Motor neuron (in vitro differentiated cells): ENCODE measurements around the gene GCC1. TPM values are rescaled to one million over a fixed set of nuclear protein-coding genes. Genes with fewer than 3 reads are reported as not detected.
"Not testable (repeated sequence)": the region's sequence is repeated elsewhere in the genome, so short reads cannot be mapped to it uniquely, and the experiment has no call there.

Experiments used
- ATAC-seq, 8 experiments: fragments of 200-7000 bp; cut with Tn5 transposase; replicated peaks in 6 of 8; 2 replicates each; pipeline ENCODE4 v1.8.0; 2021; ENCODE audit warnings: mild to moderate bottlenecking in 8 of 8, moderate library complexity in 8 of 8
- H3K27ac ChIP-seq, 2 donors: fragments of 250-450 bp; sonication (Bioruptor Pico); 2 replicates each; pipeline ENCODE4 v1.9.0; 2021; ENCODE audit warnings: antibody characterized with exemption in 2 of 2, mild to moderate bottlenecking in 2 of 2, moderate library complexity in 1 of 2
- H3K4me1 ChIP-seq, 2 donors: fragments of 250-450 bp; sonication (Bioruptor Pico); replicated peaks in 1 of 2; 2 replicates each; pipeline ENCODE4 v1.6.1; 2021; ENCODE audit warnings: antibody characterized with exemption in 2 of 2, mild to moderate bottlenecking in 2 of 2, moderate library complexity in 1 of 2
- H3K4me3 ChIP-seq, 5 donors: fragments of 250-450 bp; sonication (Bioruptor Pico); 2 replicates each; pipeline ENCODE4 v1.9.0; 2021; ENCODE audit warnings: antibody characterized with exemption in 5 of 5, mild to moderate bottlenecking in 5 of 5, moderate library complexity in 4 of 5
- WGBS, 10 experiments: fragments of 450-650 bp; shearing (Covaris generic); methylation state at CpG; one replicate each; pipeline ENCODE4 v1.0.0; 2022; 5-methylcytosine and 5-hydroxymethylcytosine counted together
- in situ Hi-C, 9 experiments: fragments of 400-800 bp; cut with MboI; loops; one replicate each; pipeline ENCODE4 v1.15.0; 2021; ENCODE audit warnings: low sequenced_read_pairs in 9 of 9, low pct_unique_long_range_greater_than_20kb in 2 of 9; ENCODE audit not compliant: unreplicated experiment in 9 of 9
- total RNA-seq, 8 experiments: library from RNA; unstranded; fragments of 300-600 nt; gene quantifications; 2 replicates each; pipeline versions ENCODE4 v1.2.3 to v1.2.4, GENCODE V29; 2022

The GCC1 gene
- total RNA-seq, 8 experiments from 2014 or later, result 11.1 to 18.5 (median 14.0) TPM

GRCh38 chr7:127551941-127552340 lies 33.5 kb downstream of the GCC1 start:
- WGBS, 10 experiments, result 0 to 100% (median 67%) methylated on average over 1 to 3 of the region's 4 CpGs; no CpG with 5 or more reads in 2 of the 10 experiments
- no peak for ATAC-seq
- H3K4me3 ChIP-seq, result no peak overlapping the region
- no peak overlapping the region for H3K27ac ChIP-seq
- in situ Hi-C loops, result no loop called here
- H3K4me1 ChIP-seq, result no peaks in the 10 kb centered on the region

DNA sequence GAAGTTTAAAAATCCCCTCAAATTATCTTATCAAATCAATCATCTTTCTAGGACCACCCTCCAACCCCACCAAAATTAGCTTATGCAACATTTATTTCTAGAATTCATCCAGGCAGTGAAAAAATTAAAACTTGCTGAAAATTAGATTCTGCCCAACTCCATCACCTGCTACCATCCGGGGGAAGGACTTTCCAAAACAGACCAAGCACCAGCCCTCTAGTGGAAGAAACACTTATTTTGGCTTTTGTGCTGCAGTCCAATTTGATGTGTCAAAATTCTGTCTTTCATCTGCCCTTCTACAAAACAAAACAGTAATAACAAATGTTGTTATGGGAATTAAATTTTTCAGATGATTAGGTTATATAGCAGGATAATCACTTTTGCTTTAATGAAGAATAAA lies 35.1 kb downstream of the GCC1 start:
- no peak for ATAC-seq
- H3K27ac ChIP-seq, result no peak overlapping the region
- H3K4me3 ChIP-seq, result no peak overlapping the region
- in situ Hi-C loops, result no loop called here
- H3K4me1 ChIP-seq, result no peaks in the 10 kb centered on the region
- WGBS, 10 experiments, result 0 to 100% (median 44%) methylated on average over 1 of the region's 1 CpG; no CpG with 5 or more reads in 2 of the 10 experiments

DNA sequence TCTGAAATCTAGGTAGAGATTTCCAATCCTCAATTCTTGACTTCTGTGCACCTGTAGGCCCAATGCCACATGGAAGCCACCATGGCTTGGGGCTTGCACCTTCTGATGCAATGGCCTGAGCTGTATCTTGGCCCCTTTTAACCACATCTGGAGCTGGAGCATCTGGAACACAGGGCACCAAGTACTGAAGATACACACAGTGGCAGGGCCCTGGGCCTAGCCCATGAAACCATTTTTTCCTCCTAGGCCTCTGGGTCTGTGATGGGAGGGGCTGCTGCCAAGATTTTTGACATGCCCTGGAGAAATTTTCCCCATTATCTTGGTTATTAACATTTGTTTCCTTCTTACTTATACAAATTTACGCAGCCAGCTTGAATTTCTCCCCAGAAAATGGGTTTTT lies 39.1 kb downstream of the GCC1 start:
- in situ Hi-C loops, result loop anchor here in 1 of 9 experiments (25.0 kb wide), 1 partner anchor 109 kb away; no protein-coding TSS in a partner anchor
- no peak overlapping the region for H3K27ac ChIP-seq
- H3K4me1 ChIP-seq, result no peaks in the 10 kb centered on the region
- H3K4me3 ChIP-seq, result no peak overlapping the region
- ATAC-seq, result no peak
- 33 to 88% (median 60%) methylated on average over 1 of the region's 1 CpG; no CpG with 5 or more reads in 5 of the 10 experiments for WGBS, 10 experiments

DNA sequence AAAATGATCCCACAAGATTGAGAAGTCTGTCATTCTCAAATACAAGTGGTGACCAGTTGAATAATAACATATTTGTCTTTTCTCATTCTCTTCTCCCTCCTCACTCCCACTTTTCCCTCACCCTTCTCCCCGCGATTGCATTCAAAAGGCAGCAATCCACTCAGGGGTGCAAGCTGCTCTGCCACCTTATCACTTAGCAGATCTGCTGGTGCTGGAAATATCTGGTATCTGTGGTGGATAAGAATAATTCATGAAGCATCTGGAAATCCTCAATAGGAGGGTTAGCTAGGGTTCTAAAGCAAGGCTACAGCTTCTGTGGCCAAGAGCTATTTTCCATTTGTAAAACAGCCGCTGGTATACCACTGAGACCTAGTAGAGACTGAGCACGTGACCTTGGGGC lies 43.8 kb downstream of the GCC1 start:
- in situ Hi-C loops, result loop anchor here in 1 of 9 experiments (25.0 kb wide), 1 partner anchor 104 kb away; no protein-coding TSS in a partner anchor
- ATAC-seq, result no peak
- Histone ChIP-seq H3K4me1 (no peaks in the 10 kb centered on the region), H3K27ac (no peak overlapping the region), H3K4me3 (no peak overlapping the region)
- WGBS, 10 experiments, result 6 to 100% (median 73%) methylated on average over 1 to 4 of the region's 4 CpGs; no CpG with 5 or more reads in 3 of the 10 experiments

- not testable (repeated sequence) for H3K4me3 ChIP-seq, H3K27ac ChIP-seq, ATAC-seq
- in situ Hi-C loops, result loop anchor here in 1 of 9 experiments (25.0 kb wide), 1 partner anchor 103 kb away; no protein-coding TSS in a partner anchor
- H3K4me1 ChIP-seq, result peaks cover 0 to 10% of the 10 kb centered on the region in 2 donors
- 0 to 95% (median 55%) methylated on average over 1 to 4 of the region's 10 CpGs; no CpG with 5 or more reads in 2 of the 10 experiments for WGBS, 10 experiments
These were observed 44.9 kb downstream of the GCC1 start for GRCh38 chr7:127540461-127540860.

DNA sequence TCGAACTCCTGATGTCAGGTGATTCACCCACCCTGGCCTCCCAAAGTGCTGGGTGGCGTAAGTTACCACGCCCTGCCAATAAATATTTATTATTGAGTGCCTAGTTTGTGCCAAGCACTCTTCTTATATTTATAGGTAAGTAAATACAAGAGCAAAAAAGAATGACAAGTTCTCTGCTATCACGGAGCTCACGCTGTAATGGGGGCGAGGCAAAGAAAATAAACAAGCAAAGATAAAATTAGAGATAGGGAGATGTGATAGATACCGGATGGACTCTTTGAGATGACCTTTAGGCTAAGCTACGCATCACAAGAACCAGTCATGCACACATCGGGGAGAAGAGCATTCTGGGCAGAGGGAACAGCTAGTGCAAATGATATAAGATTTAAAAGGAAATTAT lies 46.3 kb downstream of the GCC1 start:
- in situ Hi-C loops, result loop anchor here in 1 of 9 experiments (25.0 kb wide), 1 partner anchor 102 kb away; no protein-coding TSS in a partner anchor
- 27 to 100% (median 87%) methylated on average over 1 to 8 of the region's 9 CpGs; no CpG with 5 or more reads in 2 of the 10 experiments for WGBS, 10 experiments
- Histone ChIP-seq H3K4me3 (no peak overlapping the region), H3K27ac (no peak overlapping the region), H3K4me1 (peaks cover 0 to 13% of the 10 kb centered on the region in 2 donors)
- ATAC-seq, result no peak

- 5 to 22% (median 11%) methylated on average over 4 to 16 of the region's 16 CpGs; no CpG with 5 or more reads in 4 of the 10 experiments for WGBS, 10 experiments
These were observed 48.7 kb downstream of the GCC1 start for GRCh38 chr7:127536741-127537140.

DNA sequence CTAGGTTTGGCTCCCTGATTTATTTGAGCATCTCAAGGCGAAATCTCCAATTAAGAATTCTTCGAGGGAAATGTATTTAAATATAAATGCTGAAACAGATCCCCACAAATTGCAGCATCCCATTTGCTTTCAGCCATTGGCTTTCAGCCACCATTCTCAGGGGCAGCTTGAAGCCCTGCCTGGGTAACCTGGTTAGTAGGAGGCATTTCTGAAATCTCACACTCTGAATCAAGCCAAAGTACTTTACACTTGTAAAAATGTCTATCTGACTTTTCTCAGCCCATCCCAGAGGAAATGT lies 49.1 kb downstream of the GCC1 start:
- Histone ChIP-seq H3K4me3 (peak overlapping the region in 3 of 5 donors; percentile 12 to 27 (median 26)), H3K27ac (no peak overlapping the region), H3K4me1 (peaks cover 0 to 13% of the 10 kb centered on the region in 2 donors)
- WGBS, 10 experiments, result 0 to 73% (median 50%) methylated on average over 1 to 2 of the region's 2 CpGs
- ATAC-seq, result peak in 3 of 8 experiments; percentile 28 to 64 (median 40)
- in situ Hi-C loops, result loop anchor here in 1 of 9 experiments (25.0 kb wide), 1 partner anchor 99 kb away; no protein-coding TSS in a partner anchor

More at GRCh38 chr7:127536741-127537140, 48.7 kb downstream of the GCC1 start:
- H3K4me3 ChIP-seq, result peak overlapping the region; percentile 12 to 27 (median 17)
- in situ Hi-C loops, result loop anchor here in 1 of 9 experiments (25.0 kb wide), 1 partner anchor 99 kb away; no protein-coding TSS in a partner anchor
- peaks cover 0 to 13% of the 10 kb centered on the region in 2 donors for H3K4me1 ChIP-seq
- H3K27ac ChIP-seq, result no peak overlapping the region
- peak; percentile 22 to 74 (median 48) for ATAC-seq

GRCh38 chr7:127535546-127536393 lies 49.6 kb downstream of the GCC1 start:
- no peak overlapping the region for H3K27ac ChIP-seq
- in situ Hi-C loops, result loop anchor here in 1 of 9 experiments (25.0 kb wide), 1 partner anchor 98 kb away; no protein-coding TSS in a partner anchor
- peaks cover 0 to 13% of the 10 kb centered on the region in 2 donors for H3K4me1 ChIP-seq
- WGBS, 10 experiments, result 73 to 87% (median 82%) methylated on average over 4 to 11 of the region's 11 CpGs
- no peak for ATAC-seq
- H3K4me3 ChIP-seq, result no peak overlapping the region

DNA sequence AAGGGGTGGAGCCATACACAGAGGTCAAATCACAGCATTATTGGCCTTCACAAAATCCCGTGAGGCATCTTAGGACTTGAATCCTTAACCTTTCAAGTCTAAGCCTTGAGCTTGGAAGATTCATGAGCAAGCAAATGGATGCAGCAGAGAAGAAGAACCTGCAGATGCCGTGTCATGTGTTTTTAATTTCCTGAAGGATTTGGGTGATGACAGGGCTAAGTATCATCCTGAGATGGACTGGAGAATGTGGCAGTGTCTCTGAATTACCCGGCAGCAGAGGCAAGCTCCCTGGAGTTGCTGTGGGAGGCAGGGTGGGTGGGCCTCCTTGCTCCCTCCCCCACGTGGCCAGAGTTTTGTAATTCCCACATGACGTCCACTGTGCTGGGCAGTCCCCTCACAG lies 50.8 kb downstream of the GCC1 start:
- WGBS, 10 experiments, result 0 to 60% (median 19%) methylated on average over 1 to 5 of the region's 5 CpGs; no CpG with 5 or more reads in 5 of the 10 experiments
- no peak overlapping the region for H3K4me3 ChIP-seq
- in situ Hi-C loops, result loop anchor here in 1 of 9 experiments (25.0 kb wide), 1 partner anchor 97 kb away; no protein-coding TSS in a partner anchor
- peaks cover 0 to 13% of the 10 kb centered on the region in 2 donors for H3K4me1 ChIP-seq
- peak in 1 of 8 experiments; percentile 40 for ATAC-seq
- H3K27ac ChIP-seq, result no peak overlapping the region

DNA sequence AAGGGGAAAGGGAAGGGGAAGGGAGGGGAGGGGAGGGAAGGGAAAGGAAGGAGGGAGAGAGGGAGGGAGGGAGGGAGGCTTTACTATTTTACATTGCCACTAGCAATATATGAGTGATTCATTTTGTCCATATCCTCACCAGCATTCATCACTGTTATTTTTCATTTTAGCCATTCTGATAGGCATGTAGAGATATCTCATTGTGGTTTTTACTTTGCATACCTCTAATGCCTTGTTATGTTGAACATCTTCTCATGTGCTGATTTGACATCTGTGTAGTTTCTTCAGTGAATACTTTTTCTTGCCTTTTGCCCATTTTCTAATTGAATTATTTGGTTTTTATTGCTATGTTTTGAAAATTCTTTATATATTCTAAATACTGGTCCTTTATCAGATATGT lies 52.7 kb downstream of the GCC1 start:
- in situ Hi-C loops, result loop anchor here in 1 of 9 experiments (25.0 kb wide), 1 partner anchor 95 kb away; no protein-coding TSS in a partner anchor
- H3K4me3 ChIP-seq, result no peak overlapping the region
- no peak for ATAC-seq
- peaks cover 0 to 13% of the 10 kb centered on the region in 2 donors for H3K4me1 ChIP-seq
- no peak overlapping the region for H3K27ac ChIP-seq

DNA sequence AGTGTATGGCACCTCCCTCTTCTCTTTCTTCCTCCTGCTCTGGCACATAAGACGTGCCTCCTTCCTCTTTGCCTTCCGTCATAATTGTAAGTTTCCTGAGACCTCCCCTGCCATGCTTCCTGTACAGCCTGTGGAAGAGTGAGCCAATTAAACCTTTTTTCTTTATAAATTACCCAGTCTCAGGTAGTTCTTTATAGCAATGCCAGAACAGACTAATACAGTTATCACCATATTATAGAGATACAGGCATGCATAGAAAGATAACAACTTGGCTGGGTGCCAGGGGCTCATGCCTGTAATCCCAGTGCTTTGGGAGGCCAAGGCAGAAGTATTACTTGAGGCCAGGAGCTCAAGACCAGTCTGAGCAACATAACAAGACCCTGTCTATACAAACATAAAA lies 53.2 kb downstream of the GCC1 start:
- in situ Hi-C loops, result loop anchor here in 1 of 9 experiments (25.0 kb wide), 1 partner anchor 95 kb away; no protein-coding TSS in a partner anchor
- peaks cover 0 to 13% of the 10 kb centered on the region in 2 donors for H3K4me1 ChIP-seq
- WGBS, 10 experiments, result 20 to 78% (median 60%) methylated on average over 1 to 2 of the region's 2 CpGs; no CpG with 5 or more reads in 5 of the 10 experiments
- ATAC-seq, result no peak
- no peak overlapping the region for H3K4me3 ChIP-seq
- no peak overlapping the region for H3K27ac ChIP-seq
